Common myeloid progenitor, CD34-positive (primary cell): ENCODE measurements around the gene TUBA1A.
"Not testable (repeated sequence)": the region's sequence is repeated elsewhere in the genome, so short reads cannot be mapped to it uniquely, and the experiment has no call there.

Experiments
- CTCF ChIA-PET: fragments of 350-600 bp; sonication (Branson Sonifier 250); formaldehyde crosslinking; loops from one replicate; lab custom pipeline; 2021; ENCODE audit warnings: antibody characterized with exemption; lab: Charles Lee
- POLR2A ChIA-PET: fragments of 350-600 bp; sonication (Branson Sonifier 250); formaldehyde crosslinking; loops from one replicate; lab custom pipeline; 2021; ENCODE audit warnings: antibody characterized with exemption; lab: Charles Lee
- DNase-seq, 3 donors: peaks; one replicate each; pipeline versions ENCODE4 v3.0.0 to v3.0.0-alpha.2; 2013
- H3K27ac ChIP-seq, 2 experiments: 1 replicate in 1 of 2; 2 replicates in 1 of 2; pipeline ENCODE4 v1.7.0; 2013; ENCODE audit warnings: inconsistent platforms in 2 of 2, low read length in 2 of 2, mild to moderate bottlenecking in 2 of 2, low read depth in 1 of 2, moderate library complexity in 1 of 2; ENCODE audit not compliant: severe bottlenecking in 2 of 2, insufficient read depth in 1 of 2, poor library complexity in 1 of 2
- H3K27me3 ChIP-seq, 5 experiments: replicated peaks in 2 of 5; 1 replicate in 3 of 5; 2 replicates in 2 of 5; pipeline versions ENCODE4 v1.6.1 to v1.7.0; 2013; ENCODE audit warnings: low read length in 4 of 5, mild to moderate bottlenecking in 2 of 5, moderate library complexity in 2 of 5, inconsistent platforms in 1 of 5; ENCODE audit not compliant: insufficient read depth in 5 of 5, control insufficient read depth in 4 of 5
- H3K36me3 ChIP-seq, 4 experiments: 1 replicate in 2 of 4; 2 replicates in 2 of 4; pipeline versions ENCODE4 v1.6.1 to v1.7.0; 2013; ENCODE audit warnings: low read length in 3 of 4, control low read depth in 1 of 4, mild to moderate bottlenecking in 1 of 4; ENCODE audit not compliant: control insufficient read depth in 4 of 4, insufficient read depth in 4 of 4
- H3K4me1 ChIP-seq, 4 experiments: 1 replicate in 3 of 4; 2 replicates in 1 of 4; pipeline versions ENCODE4 v1.6.1 to v1.7.1; 2013; ENCODE audit warnings: low read length in 3 of 4, mild to moderate bottlenecking in 3 of 4, control low read depth in 1 of 4, inconsistent platforms in 1 of 4, moderate library complexity in 1 of 4; ENCODE audit not compliant: control insufficient read depth in 4 of 4, insufficient read depth in 4 of 4; ENCODE audit errors: control extremely low read depth in 1 of 4
- H3K4me3 ChIP-seq, 7 experiments: 1 replicate in 4 of 7; 2 replicates in 3 of 7; pipeline versions ENCODE4 v1.5.1 to v1.7.0; 2013; ENCODE audit warnings: mild to moderate bottlenecking in 7 of 7, low read length in 6 of 7, moderate library complexity in 6 of 7, inconsistent platforms in 2 of 7, low read depth in 2 of 7, control low read depth in 1 of 7; ENCODE audit not compliant: insufficient read depth in 4 of 7, control insufficient read depth in 1 of 7; ENCODE audit errors: extremely low read depth in 1 of 7
- H3K9me3 ChIP-seq, 5 experiments: 1 replicate in 4 of 5; 2 replicates in 1 of 5; pipeline versions ENCODE4 v1.6.1 to v1.7.1; 2013; ENCODE audit warnings: low read length in 4 of 5, mild to moderate bottlenecking in 2 of 5, inconsistent platforms in 1 of 5, low read depth in 1 of 5, moderate library complexity in 1 of 5; ENCODE audit not compliant: control insufficient read depth in 4 of 5, insufficient read depth in 2 of 5; ENCODE audit errors: control extremely low read depth in 1 of 5
- WGBS: methylation state at CpG from one replicate; pipeline ENCODE4 v1.1.5; 2013; ENCODE audit not compliant: insufficient coverage; 5-methylcytosine and 5-hydroxymethylcytosine counted together

TUBA1A gene

DNA sequence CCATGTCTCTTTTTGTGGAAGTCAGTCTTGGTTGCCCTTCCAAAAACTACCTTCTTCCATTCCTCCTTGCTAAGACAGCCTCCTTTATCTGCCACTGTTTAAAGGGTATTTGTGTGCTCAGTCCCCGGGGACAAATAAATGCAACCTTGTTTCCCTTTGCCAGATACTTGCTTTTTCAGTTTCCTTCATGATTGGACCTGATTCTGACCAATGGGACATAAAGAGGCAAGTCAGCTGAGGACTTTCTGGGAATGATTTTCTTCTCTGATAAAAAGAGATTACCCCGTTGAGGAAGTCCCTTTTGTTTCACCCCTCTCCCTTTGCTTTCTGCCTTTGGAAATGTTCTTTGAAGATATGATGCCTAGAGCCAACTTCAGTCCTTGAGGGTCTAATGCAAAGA is 50.3 kb downstream of the TUBA1A start:
- DNase-seq, result no peak
- ChIA-PET POLR2A (no interaction called here), CTCF (no interaction called here)
- no peaks in the 10 kb centered on the region for H3K9me3 ChIP-seq
- no CpG with 5 or more reads among the region's 2 CpGs for WGBS
- H3K27me3 ChIP-seq, result no peaks in the 10 kb centered on the region
- H3K4me1 ChIP-seq, result peaks cover 0 to 5% (median 3%) of the 10 kb centered on the region in 4 experiments
- peaks cover 0 to 2% (median 0%) of the 10 kb centered on the region in 4 experiments for H3K36me3 ChIP-seq
- no peak overlapping the region for H3K4me3 ChIP-seq
- H3K27ac ChIP-seq, result no peak overlapping the region

DNA sequence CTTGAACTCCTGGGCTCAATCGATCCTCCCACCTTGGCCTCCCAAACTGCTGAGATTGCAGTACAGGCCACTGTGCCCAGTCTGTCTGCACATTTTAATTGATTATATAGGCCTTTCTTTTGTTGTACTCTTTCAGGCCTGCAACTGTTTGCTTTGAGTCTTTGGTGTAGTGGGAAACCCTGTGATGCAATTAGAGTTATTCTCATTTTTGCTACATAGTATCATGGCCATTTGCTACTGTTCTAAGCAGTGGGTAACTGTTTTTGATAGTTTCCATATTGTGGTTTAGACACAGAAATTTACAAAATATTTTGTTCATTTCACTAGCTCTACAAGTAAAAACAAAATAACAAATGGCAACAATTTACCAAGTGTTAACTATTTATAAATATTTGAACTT is 51.4 kb downstream of the TUBA1A start:
- ChIA-PET CTCF (interaction anchor here (1.3 kb wide), 1 partner anchor 10 kb away, joined by 5 read pairs; no protein-coding TSS in a partner anchor), POLR2A (no interaction called here)
- no peak for DNase-seq
- H3K9me3 ChIP-seq, result no peaks in the 10 kb centered on the region
- peaks cover 0 to 2% (median 0%) of the 10 kb centered on the region in 4 experiments for H3K36me3 ChIP-seq
- no peak overlapping the region for H3K4me3 ChIP-seq
- H3K27ac ChIP-seq, result no peak overlapping the region
- H3K4me1 ChIP-seq, result peaks cover 0 to 16% (median 11%) of the 10 kb centered on the region in 4 experiments
- WGBS, result 100% methylated on average over 1 of the region's 1 CpG
- H3K27me3 ChIP-seq, result no peaks in the 10 kb centered on the region

DNA sequence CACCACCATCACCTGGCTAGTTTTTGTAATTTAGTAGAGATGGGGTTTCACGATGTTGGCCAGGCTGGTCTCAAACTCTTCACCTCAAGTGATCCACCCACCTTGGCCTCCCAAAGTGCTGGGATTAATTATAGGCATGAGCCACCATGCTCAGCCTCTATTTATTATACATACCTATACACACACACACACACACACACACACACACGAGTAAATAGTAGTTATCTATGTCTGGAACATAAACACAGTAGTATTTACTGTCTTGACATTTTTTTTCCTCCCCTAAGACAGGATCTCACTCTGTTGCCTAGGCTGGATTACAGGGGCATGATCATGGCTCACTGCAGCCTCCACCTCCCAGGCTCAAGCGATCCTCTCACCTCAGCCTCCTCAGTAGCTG is 51.9 kb downstream of the TUBA1A start:
- POLR2A ChIA-PET, H3K27ac ChIP-seq, DNase-seq, H3K4me3 ChIP-seq, H3K36me3 ChIP-seq, H3K27me3 ChIP-seq, H3K9me3 ChIP-seq: not testable (repeated sequence)
- 100% methylated on average over 2 of the region's 3 CpGs for whole genome bisulfite sequencing
- peaks cover 4 to 21% (median 15%) of the 10 kb centered on the region in 4 experiments for H3K4me1 ChIP-seq
- CTCF ChIA-PET, result interaction anchor here (1.3 kb wide), 1 partner anchor 10 kb away, joined by 5 read pairs; no protein-coding TSS in a partner anchor
